HG03442 (cell line): ENCODE data around the gene TPD52L1.

Experiments used
- ATAC-seq: cut with Tn5 transposase; IDR thresholded peaks from one replicate; pipeline ENCODE4 v1.9.1; 2021; ENCODE audit warnings: mild to moderate bottlenecking, moderate library complexity; ENCODE audit not compliant: unreplicated experiment

The TPD52L1 gene

GRCh38 chr6:125207956-125208355 lies 54.4 kb downstream of the TPD52L1 start:
- no peak for ATAC-seq

GRCh38 chr6:125208625-125209249 lies 55.2 kb downstream of the TPD52L1 start:
- ATAC-seq, result no peak

GRCh38 chr6:125210667-125211066 lies 57.1 kb downstream of the TPD52L1 start:
- no peak for ATAC-seq

GRCh38 chr6:125211352-125211751 lies 57.8 kb downstream of the TPD52L1 start:
- no peak for ATAC-seq

GRCh38 chr6:125212377-125212776 lies 58.8 kb downstream of the TPD52L1 start:
- ATAC-seq, result no peak

- ATAC-seq, result no peak
These were observed 60.4 kb downstream of the TPD52L1 start for GRCh38 chr6:125213939-125214338.

GRCh38 chr6:125215252-125215819 lies 61.8 kb downstream of the TPD52L1 start:
- no peak for ATAC-seq

GRCh38 chr6:125216015-125216414 lies 62.4 kb downstream of the TPD52L1 start:
- ATAC-seq, result no peak

- no peak for ATAC-seq
These were observed 63.8 kb downstream of the TPD52L1 start for GRCh38 chr6:125217369-125217768.

GRCh38 chr6:125217992-125218391 lies 64.4 kb downstream of the TPD52L1 start:
- no peak for ATAC-seq

- no peak for ATAC-seq
These were observed 65.9 kb downstream of the TPD52L1 start for GRCh38 chr6:125219361-125219895.

- ATAC-seq, result no peak
These were observed 67.1 kb downstream of the TPD52L1 start for GRCh38 chr6:125220712-125221111.

GRCh38 chr6:125222531-125223455 lies 69.2 kb downstream of the TPD52L1 start:
- ATAC-seq, result no peak

- no peak for ATAC-seq
These were observed 70.8 kb downstream of the TPD52L1 start for GRCh38 chr6:125224231-125224861.

- ATAC-seq, result no peak
These were observed 73.7 kb downstream of the TPD52L1 start for GRCh38 chr6:125227244-125227643.

- ATAC-seq, result no peak
These were observed 75.5 kb downstream of the TPD52L1 start for GRCh38 chr6:125228981-125229479.

GRCh38 chr6:125230674-125231073 lies 77.1 kb downstream of the TPD52L1 start:
- no peak for ATAC-seq

- ATAC-seq, result no peak
These were observed 77.6 kb downstream of the TPD52L1 start for GRCh38 chr6:125231133-125231532.

- ATAC-seq, result no peak
These were observed 78.2 kb downstream of the TPD52L1 start for GRCh38 chr6:125231574-125232343.

- ATAC-seq, result no peak
These were observed 78.9 kb downstream of the TPD52L1 start for GRCh38 chr6:125232466-125232865.
